BLaER1 treated with 17β-estradiol and CSF1 and Interleukin-3, amounts not matched to agents 10 nM and 100 nM (cell line): Measurements from ENCODE around the gene ICAM3.

Experiments used
- H3K27ac ChIP-seq, 11 experiments: shearing (Covaris generic); formaldehyde crosslinking; 2 replicates each; pipeline ENCODE4 v1.8.1; 2022
- H3K27me3 ChIP-seq, 11 experiments: shearing (Covaris generic); formaldehyde crosslinking; 2 replicates each; pipeline ENCODE4 v1.8.1; 2022
- H3K36me3 ChIP-seq, 11 experiments: shearing (Covaris generic); formaldehyde crosslinking; 2 replicates each; pipeline ENCODE4 v1.8.1; 2022
- H3K4me1 ChIP-seq, 10 experiments: shearing (Covaris generic); formaldehyde crosslinking; 2 replicates each; pipeline ENCODE4 v1.8.1; 2022
- H3K4me2 ChIP-seq, 11 experiments: shearing (Covaris generic); formaldehyde crosslinking; 2 replicates each; pipeline ENCODE4 v1.8.1; 2022
- H3K4me3 ChIP-seq, 10 experiments: shearing (Covaris generic); formaldehyde crosslinking; 2 replicates each; pipeline ENCODE4 v1.8.1; 2022
- H3K9ac ChIP-seq, 11 experiments: shearing (Covaris generic); formaldehyde crosslinking; 2 replicates each; pipeline ENCODE4 v1.8.1; 2022
- H3K9me3 ChIP-seq, 11 experiments: shearing (Covaris generic); formaldehyde crosslinking; replicated peaks in 1 of 11; 2 replicates each; pipeline ENCODE4 v1.8.1; 2022
- H4K20me1 ChIP-seq, 11 experiments: shearing (Covaris generic); formaldehyde crosslinking; 2 replicates each; pipeline ENCODE4 v1.8.1; 2022
- Cebpa-rat ChIP-seq, 11 experiments: shearing (Covaris generic); IDR thresholded peaks; 2 replicates each; pipeline ENCODE4 v1.8.1; 2022

ICAM3 gene

DNA sequence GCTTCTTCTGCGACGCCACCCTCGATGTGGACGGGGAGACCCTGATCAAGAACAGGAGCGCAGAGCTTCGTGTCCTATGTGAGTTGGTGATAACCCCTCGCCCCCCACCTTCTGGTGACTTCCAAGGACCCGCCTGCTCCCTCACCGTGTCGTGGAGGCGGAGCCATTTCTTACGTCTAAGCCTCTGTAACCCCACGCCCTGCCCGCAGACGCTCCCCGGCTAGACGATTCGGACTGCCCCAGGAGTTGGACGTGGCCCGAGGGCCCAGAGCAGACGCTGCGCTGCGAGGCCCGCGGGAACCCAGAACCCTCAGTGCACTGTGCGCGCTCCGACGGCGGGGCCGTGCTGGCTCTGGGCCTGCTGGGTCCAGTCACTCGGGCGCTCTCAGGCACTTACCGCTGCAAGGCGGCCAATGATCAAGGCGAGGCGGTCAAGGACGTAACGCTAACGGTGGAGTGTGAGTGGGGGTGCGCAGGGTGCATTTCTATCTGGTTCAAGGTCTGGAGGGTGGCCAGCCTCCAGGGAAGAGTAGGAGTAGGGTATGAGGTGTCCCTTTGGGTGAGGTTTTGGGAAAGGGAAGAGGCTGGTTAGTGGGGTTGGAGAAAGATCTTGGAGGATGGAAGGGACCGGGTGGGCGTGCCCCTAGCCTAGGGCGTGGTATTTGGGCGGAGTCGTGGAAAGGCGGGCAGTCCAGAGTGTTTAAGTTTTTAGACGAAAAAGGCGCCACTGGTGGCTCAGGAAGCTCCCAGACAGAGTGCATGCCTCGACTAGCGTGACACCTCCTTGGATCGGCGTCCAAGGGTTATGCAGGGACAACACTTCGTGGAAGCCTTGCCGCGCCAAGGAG, 46.4 kb downstream of the ICAM3 start:
- no peaks in the 10 kb centered on the region for H3K36me3 ChIP-seq
- peaks cover 95 to 100% (median 100%) of the 10 kb centered on the region in 11 experiments for H3K27me3 ChIP-seq
- H3K27ac ChIP-seq: no peak overlapping the region
- 0 out of 22 replicates have a peak overlapping the region, but pooled peaks of 2 of the 11 experiments have one; percentile 14 to 22 for H3K9ac ChIP-seq
- peaks cover 64 to 84% (median 73%) of the 10 kb centered on the region in 10 experiments for H3K4me1 ChIP-seq
- peak overlapping the region; percentile 83 to 96 (median 88) for H3K4me2 ChIP-seq
- no peak for TF ChIP-seq Cebpa-rat (IDR thresholded peaks at IDR 0.05)
- peaks cover 0 to 21% (median 4%) of the 10 kb centered on the region in 11 experiments; a peak in 8 of 22 replicates for H3K9me3 ChIP-seq
- H4K20me1 ChIP-seq: peaks cover 0 to 68% (median 36%) of the 10 kb centered on the region in 11 experiments; a peak in 20 of 22 replicates
- H3K4me3 ChIP-seq: peak overlapping the region; percentile 39 to 67 (median 53)

DNA sequence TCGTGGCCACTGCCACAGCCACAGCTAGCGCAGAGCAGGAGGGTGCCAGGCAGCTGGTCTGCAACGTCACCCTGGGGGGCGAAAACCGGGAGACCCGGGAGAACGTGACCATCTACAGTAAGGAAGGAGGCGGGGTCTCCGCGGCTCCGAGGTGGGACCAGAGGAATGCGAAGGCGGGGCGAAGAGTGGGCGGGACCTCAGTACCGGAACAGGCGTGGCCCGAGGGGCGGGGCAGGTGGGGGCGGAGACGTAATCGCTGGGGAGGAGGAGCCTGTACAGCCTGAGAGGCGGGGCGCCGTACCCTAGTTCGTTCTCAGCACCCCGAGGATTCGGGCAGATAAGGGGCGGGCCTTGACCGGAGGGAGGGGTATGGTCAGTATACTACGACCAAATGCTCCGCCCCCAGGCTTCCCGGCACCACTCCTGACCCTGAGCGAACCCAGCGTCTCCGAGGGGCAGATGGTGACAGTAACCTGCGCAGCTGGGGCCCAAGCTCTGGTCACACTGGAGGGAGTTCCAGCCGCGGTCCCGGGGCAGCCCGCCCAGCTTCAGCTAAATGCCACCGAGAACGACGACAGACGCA, 47.1 kb downstream of the ICAM3 start:
- peak overlapping the region in 4 of 11 experiments; percentile 4 to 48 (median 22); a peak in 2 of 22 replicates for H3K9ac ChIP-seq
- no peak overlapping the region for H3K27ac ChIP-seq
- peak overlapping the region; percentile 39 to 67 (median 53) for H3K4me3 ChIP-seq
- H3K27me3 ChIP-seq: peaks cover 99 to 100% (median 100%) of the 10 kb centered on the region in 11 experiments
- H3K36me3 ChIP-seq: no peaks in the 10 kb centered on the region
- peaks cover 0 to 21% (median 4%) of the 10 kb centered on the region in 11 experiments; a peak in 8 of 22 replicates for H3K9me3 ChIP-seq
- peaks cover 0 to 75% (median 36%) of the 10 kb centered on the region in 11 experiments; a peak in 20 of 22 replicates for H4K20me1 ChIP-seq
- no peak for TF ChIP-seq Cebpa-rat (IDR thresholded peaks at IDR 0.05)
- peak overlapping the region; percentile 83 to 96 (median 88) for H3K4me2 ChIP-seq
- H3K4me1 ChIP-seq: peaks cover 72 to 91% (median 80%) of the 10 kb centered on the region in 10 experiments

DNA sequence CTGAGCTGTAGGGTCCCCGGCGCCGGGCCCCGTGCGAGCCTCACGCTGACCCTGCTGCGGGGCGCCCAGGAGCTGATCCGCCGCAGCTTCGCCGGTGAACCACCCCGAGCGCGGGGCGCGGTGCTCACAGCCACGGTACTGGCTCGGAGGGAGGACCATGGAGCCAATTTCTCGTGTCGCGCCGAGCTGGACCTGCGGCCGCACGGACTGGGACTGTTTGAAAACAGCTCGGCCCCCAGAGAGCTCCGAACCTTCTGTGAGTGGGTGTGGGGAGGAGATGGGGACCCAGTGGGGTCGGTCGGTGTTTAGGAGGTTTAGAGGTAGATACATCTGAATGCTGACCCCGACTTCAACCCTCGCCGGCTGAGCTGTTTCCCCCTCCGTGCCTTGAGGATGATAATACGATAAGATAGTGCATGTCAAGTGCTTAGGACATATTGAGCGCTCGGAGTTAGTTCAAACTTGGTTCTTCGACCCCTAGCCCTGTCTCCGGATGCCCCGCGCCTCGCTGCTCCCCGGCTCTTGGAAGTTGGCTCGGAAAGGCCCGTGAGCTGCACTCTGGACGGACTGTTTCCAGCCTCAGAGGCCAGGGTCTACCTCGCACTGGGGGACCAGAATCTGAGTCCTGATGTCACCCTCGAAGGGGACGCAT, 47.7 kb downstream of the ICAM3 start:
- peaks cover 78 to 97% (median 86%) of the 10 kb centered on the region in 10 experiments for H3K4me1 ChIP-seq
- peak overlapping the region in 6 of 11 experiments; percentile 4 to 57 (median 34); a peak in 10 of 22 replicates for H3K9ac ChIP-seq
- TF ChIP-seq Cebpa-rat (IDR thresholded peaks at IDR 0.05): no peak
- H4K20me1 ChIP-seq: peaks cover 0 to 75% (median 36%) of the 10 kb centered on the region in 11 experiments; a peak in 20 of 22 replicates
- peaks cover 93 to 100% (median 100%) of the 10 kb centered on the region in 11 experiments for H3K27me3 ChIP-seq
- H3K9me3 ChIP-seq: peaks cover 0 to 21% (median 4%) of the 10 kb centered on the region in 11 experiments; a peak in 8 of 22 replicates
- H3K4me2 ChIP-seq: peak overlapping the region; percentile 83 to 96 (median 88)
- H3K4me3 ChIP-seq: peak overlapping the region; percentile 39 to 67 (median 53)
- H3K36me3 ChIP-seq: no peaks in the 10 kb centered on the region
- no peak overlapping the region for H3K27ac ChIP-seq

DNA sequence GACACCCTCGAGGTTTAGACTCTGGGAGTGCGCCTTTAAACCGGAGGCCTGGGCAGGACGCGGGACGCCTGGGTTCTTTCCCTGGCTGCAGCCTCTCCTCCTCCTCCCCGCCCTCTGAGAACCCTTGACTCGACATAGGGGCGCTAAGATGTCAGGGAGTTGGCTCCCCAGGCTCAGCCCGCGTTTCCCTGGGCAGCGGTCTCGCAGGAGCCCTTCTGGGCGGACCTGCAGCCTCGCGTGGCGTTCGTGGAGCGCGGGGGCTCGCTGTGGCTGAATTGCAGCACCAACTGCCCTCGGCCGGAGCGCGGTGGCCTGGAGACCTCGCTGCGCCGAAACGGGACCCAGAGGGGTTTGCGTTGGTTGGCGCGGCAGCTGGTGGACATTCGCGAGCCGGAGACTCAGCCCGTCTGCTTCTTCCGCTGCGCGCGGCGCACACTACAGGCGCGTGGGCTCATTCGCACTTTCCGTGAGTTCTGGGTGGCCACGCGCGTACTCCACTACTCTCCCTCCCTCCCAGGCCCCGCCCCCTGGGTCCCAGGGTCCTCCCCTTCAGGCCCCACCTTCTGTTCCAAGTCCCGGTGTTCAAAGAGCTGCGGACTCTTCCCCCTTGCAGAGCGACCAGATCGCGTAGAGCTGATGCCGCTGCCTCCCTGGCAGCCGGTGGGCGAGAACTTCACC, 48.4 kb downstream of the ICAM3 start:
- H3K27me3 ChIP-seq: peaks cover 86 to 99% (median 95%) of the 10 kb centered on the region in 11 experiments
- H3K27ac ChIP-seq: no peak overlapping the region

DNA sequence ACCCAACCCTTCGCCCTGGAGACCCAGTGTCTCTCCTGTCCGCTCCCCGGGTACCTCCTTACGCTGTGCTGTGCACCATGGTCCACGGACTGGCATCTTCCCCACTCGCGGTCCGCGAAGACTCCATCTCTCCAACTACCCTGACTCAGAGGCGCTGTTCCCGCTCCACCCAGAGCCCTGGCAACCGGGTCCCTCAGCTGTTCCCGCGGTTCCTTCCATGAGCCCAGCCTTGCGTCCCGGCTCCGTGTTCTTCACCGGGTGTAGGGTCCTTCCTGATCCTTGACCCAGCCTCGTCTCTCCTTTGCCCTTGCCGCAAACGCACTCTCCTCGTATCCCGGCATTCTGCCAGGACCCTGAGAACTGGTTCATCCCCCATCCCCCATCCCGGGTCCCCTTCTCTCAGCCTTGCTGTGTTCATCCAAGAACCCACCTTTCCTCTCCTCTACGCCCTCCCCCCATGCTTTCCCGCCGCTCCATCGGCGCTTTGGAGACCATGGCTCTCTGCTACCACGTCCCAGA, 49.0 kb downstream of the ICAM3 start:
- Histone ChIP-seq H3K9me3 (peaks cover 0 to 21% (median 4%) of the 10 kb centered on the region in 11 experiments; a peak in 8 of 22 replicates), H3K27me3 (peaks cover 80 to 93% (median 89%) of the 10 kb centered on the region in 11 experiments), H3K27ac (no peak overlapping the region), H3K36me3 (peaks cover 4 to 10% (median 7%) of the 10 kb centered on the region in 11 experiments), H3K4me3 (peak overlapping the region; percentile 39 to 67 (median 53); a peak in 18 of 20 replicates), H3K4me2 (peak overlapping the region; percentile 83 to 96 (median 88)), H3K4me1 (peaks cover 79 to 100% (median 89%) of the 10 kb centered on the region in 10 experiments), H4K20me1 (peaks cover 11 to 69% (median 35%) of the 10 kb centered on the region in 11 experiments), H3K9ac (peak overlapping the region in 1 of 11 experiments; percentile 39; a peak in 1 of 22 replicates)
- no peak for TF ChIP-seq Cebpa-rat (IDR thresholded peaks at IDR 0.05)

More for the DNA sequence above, 48.4 kb downstream of the ICAM3 start:
- H3K4me3 ChIP-seq: peak overlapping the region; percentile 39 to 67 (median 53)
- peak overlapping the region; percentile 83 to 96 (median 88) for H3K4me2 ChIP-seq
- H3K9ac ChIP-seq: peak overlapping the region in 6 of 11 experiments; percentile 17 to 57 (median 36); a peak in 9 of 22 replicates
- TF ChIP-seq Cebpa-rat (IDR thresholded peaks at IDR 0.05): no peak
- H3K9me3 ChIP-seq: peaks cover 0 to 21% (median 4%) of the 10 kb centered on the region in 11 experiments; a peak in 8 of 22 replicates
- peaks cover 0 to 4% (median 1%) of the 10 kb centered on the region in 11 experiments; a peak in 12 of 22 replicates for H3K36me3 ChIP-seq
- peaks cover 5 to 72% (median 36%) of the 10 kb centered on the region in 11 experiments for H4K20me1 ChIP-seq
- H3K4me1 ChIP-seq: peaks cover 79 to 100% (median 89%) of the 10 kb centered on the region in 10 experiments

DNA sequence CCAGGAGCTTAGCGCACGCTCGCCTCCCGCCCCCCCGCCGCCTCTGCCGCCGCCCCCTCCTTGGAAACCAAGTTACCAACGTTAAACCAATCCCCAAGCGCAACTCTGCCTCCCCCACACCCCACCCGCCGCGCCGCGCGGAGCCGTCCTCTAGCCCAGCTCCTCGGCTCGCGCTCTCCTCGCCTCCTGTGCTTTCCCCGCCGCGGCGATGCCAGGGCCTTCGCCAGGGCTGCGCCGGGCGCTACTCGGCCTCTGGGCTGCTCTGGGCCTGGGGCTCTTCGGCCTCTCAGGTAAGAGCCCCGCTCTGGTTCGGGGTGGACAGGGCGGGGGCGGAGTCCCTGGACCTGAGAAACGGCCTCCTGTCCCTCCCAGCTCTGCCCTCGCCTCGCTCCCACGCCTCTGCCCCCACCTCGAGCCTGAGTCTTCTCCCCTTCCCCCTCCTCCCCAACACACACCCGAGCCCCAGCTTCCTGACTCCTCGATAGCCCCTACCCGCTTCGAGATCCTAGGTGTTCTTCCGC, 49.5 kb downstream of the ICAM3 start, which contains the start of gene ICAM5:
Gene ICAM5, plus strand, starts transcription at position 117 of the 521 bp plus-strand sequence. Its CDS starts 92 bp downstream, at position 209.
- Histone ChIP-seq H4K20me1 (peaks cover 17 to 74% (median 33%) of the 10 kb centered on the region in 11 experiments), H3K4me3 (peak within 1 kb of the TSS; percentile 39 to 67 (median 53)), H3K9ac (peak within 1 kb of the TSS in 5 of 11 experiments; percentile 12 to 39 (median 29); a peak in 4 of 22 replicates), H3K27me3 (peaks cover 75 to 87% (median 84%) of the 10 kb centered on the region in 11 experiments), H3K27ac (no peak within 1 kb of the TSS), H3K9me3 (peaks cover 0 to 21% (median 4%) of the 10 kb centered on the region in 11 experiments; a peak in 8 of 22 replicates), H3K36me3 (peaks cover 9 to 15% (median 12%) of the 10 kb centered on the region in 11 experiments), H3K4me2 (peak within 1 kb of the TSS; percentile 83 to 96 (median 88)), H3K4me1 (peaks cover 79 to 100% (median 87%) of the 10 kb centered on the region in 10 experiments)
- TF ChIP-seq Cebpa-rat (IDR thresholded peaks at IDR 0.05): no peak

DNA sequence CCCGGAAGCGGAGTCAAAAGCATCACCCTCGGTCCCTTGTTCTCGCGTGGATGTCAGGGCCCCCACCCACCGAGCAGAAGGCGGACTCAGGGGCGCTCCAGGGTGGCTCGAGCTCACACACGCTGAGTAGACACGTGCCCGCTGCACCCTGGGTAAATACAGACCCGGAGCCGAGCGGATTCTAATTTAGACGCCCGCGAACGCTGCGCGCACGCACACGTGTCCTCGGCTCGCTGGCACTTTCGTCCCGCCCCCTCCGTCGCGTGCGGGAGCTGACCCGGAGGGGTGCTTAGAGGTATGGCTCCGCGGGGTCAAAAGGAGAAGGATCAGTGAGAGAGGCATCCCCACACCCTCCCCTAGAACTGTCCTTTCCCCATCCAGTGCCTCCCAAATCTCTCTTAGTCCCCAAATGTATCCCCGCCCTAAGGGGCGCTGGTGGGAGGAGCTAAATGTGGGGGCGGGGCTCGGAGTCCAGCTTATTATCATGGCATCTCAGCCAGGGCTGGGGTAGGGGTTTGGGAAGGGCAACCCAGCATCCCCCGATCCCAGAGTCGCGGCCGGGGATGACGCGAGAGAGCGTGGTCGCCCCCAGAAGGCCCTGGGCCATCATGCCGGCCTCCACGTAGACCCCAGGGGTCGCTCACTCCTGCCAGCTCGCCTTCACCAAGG, 50.1 kb downstream of the ICAM3 start:
- Histone ChIP-seq H3K27ac (no peak overlapping the region), H3K36me3 (peaks cover 15 to 21% (median 18%) of the 10 kb centered on the region in 11 experiments), H3K4me1 (peaks cover 80 to 100% (median 89%) of the 10 kb centered on the region in 10 experiments), H3K9ac (peak overlapping the region in 4 of 11 experiments; percentile 12 to 30 (median 24); a peak in 3 of 22 replicates), H3K4me2 (peak overlapping the region; percentile 83 to 96 (median 88)), H4K20me1 (peaks cover 23 to 77% (median 35%) of the 10 kb centered on the region in 11 experiments), H3K27me3 (peaks cover 69 to 82% (median 78%) of the 10 kb centered on the region in 11 experiments), H3K9me3 (peaks cover 0 to 21% (median 4%) of the 10 kb centered on the region in 11 experiments; a peak in 8 of 22 replicates), H3K4me3 (peak overlapping the region; percentile 38 to 67 (median 52))
- no peak for TF ChIP-seq Cebpa-rat (IDR thresholded peaks at IDR 0.05)
